ENCODE data around the gene ZNF546.
"Not testable (repeated sequence)": the region's sequence is repeated elsewhere in the genome, so short reads cannot be mapped to it uniquely, and the experiment has no call there.

Gene ZNF546

DNA sequence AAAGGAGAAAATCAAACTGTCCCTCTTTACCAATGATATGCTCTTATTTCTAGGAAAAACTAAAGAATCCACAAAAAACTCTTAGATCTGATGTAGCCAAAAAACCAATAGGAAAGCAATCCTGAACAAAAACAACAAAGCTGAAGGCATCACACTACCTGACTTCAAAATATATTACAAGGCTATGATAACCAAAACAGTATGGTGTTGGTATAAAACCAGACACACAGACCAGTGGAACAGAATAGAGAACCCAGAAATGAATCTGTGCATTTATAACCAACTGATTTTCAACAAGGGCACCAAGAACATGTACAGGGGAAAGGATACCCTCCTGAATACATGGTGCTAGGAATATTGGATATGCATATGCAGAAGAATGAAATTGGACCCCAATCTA is 9.7 kb upstream of the ZNF546 start:
- no peak for DNase-seq

DNA sequence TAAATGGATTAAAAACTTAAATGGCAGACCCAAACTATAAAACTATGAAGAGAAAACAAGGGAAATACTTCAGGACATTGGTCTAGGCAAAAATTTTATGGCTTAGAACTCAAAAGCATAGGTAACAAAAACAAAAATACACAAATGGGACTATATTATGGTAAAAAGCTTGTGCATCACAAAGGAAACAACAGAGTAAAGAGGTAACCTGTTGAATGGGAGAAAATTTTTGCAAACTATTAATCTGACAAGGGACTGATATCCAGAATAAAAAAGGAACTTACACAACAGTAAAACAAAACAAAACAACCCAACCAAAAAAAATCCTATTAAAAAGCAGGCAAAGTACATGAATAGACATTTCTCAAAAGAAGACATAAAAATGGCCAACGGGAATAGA is 9.3 kb upstream of the ZNF546 start:
- no peak for DNase-seq

DNA sequence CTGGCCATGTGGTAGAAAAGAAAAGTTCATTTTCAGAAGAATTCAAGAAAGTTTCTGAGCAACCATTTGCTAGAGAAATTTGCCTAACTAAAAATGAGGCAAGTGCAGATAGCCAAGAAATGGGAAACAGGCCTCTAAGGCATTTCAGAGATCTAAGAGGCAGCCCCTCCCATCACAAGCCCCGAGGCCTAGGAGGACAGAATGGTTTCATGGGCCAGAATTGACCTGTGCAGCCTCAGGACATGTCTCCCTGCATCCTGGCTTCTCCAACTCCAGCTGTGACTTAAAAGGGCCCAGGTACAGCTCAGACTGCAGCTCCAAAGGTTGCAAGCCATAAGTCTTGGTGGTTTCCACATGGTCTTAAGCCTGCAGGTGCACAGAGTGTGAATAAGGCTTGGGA is 3.3 kb upstream of the ZNF546 start:
- no peak for DNase-seq

DNA sequence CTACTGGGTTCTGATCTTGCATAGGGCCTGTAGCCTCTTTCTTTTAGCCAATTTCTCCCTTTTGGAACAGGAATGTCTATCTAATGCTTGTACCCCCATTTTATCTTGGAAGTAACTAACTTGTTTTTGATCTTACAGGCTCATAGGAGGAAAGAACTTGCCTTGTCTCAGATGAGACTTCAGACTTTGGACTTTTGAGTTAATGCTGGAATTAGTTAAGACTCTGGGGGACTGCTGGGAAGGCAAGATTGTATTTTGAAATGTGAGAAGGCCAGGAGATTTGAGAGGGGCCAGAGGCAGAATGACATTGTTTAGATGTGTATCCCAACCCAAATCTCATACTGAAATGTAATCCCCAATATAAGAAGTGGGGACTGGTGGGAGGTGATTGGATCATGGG is 2.5 kb upstream of the ZNF546 start:
- DNase-seq, result no peak

DNA sequence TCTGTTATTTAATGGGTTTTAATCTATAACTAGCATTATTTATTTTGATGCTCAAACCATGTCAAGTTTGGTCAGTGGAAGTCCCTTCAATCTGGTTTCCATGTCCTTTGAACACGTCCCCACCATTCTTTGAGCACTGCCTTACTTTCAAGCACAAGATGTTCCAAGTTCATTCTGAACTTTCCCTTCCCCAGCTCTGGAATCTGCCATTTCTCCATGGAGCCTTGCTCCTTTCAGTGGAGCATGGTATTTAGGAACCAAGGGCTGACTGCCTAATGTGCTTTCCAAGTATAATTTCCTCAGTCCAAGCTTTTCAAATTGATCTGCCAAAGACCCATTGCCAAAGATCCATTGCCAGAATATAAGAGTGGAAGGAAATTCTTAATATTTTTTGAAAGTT is 1.1 kb upstream of the ZNF546 start:
- DNase-seq, result no peak

DNA sequence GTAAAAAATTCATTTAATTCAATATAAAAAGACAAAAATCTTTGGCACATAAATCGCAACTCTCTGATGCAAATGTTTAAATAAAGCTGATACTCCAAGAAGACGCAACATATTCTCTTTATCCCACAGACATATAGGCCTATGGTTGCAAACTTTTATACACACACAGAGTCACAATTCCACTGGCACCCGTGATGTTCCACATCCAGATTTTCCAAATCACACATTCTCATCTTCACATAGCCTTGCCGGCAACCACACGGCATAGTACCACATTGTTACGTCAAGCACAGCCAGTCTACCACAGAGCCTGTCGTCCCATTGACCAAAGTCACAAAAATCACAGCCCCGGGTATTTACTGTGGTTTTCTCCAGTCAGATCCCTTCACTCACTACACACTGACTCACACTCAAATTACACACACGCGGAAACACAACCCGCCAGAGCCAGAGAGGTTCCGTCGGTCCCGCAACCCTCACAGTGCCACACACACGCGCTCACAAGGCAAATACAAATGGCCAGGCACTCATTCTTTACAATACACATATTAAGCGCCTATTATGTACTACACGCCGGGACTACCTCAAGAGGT is 546 bp upstream of the ZNF546 start:
- peak; percentile 70 for DNase-seq

DNA sequence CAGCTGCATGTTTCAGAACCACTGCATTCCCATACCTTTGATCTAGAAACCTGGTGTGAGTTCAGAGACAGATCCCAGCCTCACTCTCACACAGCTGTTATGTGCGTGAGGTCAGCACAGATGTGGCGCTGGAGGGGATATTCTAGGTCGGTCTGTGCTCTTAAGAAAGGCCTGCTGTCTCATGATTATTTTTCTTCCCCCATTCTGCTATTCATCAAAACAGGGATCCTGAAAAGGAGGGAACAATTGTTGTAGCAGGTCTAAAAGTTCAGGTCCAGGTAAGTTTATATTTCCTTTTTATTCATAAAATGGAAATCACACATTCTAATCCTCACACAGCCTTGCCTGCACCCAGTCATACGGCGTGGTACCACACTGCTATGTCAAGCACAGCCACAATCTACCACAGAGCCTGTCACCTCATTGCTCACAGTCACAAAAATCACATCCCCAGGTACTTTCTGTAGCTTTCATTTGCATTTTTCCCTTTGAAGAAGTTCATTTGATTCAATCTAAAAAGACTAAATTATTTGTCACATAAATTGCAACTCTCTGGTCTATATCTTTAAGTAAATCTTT is 867 bp downstream of the ZNF546 start:
- no peak for DNase-seq

DNA sequence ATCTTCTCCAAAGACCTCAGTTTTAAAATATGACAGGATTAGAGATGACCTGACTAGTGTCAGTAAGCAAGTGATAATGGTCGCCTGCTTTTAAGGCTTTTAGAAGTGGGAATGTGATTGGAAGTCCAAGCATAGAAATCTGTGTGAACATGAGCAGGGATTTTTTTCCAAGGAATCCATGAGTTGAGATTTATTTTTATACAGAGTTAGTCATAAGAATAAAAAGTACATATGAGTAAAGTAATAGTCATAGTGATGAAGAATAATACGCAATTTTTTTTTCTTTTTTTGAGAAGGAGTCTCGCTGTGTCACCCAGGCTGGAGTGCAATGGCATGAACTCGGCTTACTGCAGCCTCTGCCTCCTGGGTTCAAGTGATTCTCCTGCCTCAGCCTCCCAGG is 1.6 kb downstream of the ZNF546 start:
- DNase-seq, result no peak

DNA sequence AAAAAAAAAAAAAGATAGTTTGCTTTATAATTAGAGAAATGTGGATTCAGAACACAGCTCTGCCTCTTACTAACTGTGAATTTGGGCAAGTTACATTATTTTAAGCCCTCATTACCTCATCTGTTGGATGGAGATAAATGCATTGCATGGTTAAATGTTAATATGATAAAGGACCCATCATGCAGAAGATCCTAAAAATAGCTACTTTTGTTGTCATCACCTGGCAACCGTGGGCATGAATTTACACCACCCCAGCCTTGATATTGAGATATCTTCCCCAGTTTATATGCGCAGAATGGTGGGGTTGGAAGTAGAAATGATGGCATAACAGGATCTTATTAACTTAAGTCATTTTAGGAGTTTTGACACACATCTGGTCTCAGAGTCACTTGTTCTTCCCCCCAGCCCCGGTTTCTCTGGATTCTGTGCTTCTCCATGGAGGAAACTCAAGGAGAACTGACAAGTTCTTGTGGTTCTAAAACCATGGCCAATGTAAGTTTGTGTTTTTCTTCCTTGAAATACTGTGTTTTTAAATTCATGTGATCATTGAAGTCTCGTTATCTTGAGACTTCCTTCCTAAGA is 8.9 kb downstream of the ZNF546 start:
- no peak for DNase-seq

DNA sequence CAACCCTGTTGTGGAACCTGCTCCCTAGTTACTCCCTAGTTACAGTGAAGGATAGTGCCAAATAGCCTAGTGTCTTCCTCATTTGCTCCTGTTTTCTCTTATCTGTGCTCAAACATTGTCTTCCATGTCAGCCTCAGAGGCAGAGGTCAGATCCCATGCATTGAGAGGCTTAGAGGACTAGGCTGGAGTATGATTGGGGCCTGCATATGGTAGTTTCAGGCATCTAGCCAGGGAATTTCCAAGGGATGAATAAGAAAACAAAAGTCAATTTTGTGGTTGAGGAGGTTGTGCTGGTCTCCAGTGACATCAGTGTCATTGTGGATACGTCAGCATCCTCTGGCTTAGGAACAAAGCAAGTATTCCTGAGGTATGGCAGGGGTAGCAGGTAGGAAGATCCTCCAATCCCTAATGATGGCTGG is 9.4 kb downstream of the ZNF546 start:
- no peak for DNase-seq

DNA sequence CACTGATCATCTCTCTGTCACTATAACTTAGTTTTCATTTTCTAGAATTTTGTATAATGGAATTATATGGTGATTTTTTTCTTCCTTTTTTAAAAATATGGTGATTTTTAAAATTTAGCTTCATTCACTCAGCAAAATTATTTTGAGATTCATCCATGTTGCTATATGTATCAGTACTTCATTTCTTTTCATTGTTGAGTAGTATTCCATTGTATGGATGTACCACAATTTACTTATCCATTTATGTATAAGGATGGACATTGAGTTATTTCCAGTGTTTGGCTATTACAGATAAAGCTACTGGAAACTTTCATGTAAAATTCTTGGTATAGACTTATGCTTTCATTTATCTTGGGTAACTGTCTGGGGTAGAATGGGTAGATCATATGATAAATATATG is 12.8 kb downstream of the ZNF546 start:
- no peak for DNase-seq

DNA sequence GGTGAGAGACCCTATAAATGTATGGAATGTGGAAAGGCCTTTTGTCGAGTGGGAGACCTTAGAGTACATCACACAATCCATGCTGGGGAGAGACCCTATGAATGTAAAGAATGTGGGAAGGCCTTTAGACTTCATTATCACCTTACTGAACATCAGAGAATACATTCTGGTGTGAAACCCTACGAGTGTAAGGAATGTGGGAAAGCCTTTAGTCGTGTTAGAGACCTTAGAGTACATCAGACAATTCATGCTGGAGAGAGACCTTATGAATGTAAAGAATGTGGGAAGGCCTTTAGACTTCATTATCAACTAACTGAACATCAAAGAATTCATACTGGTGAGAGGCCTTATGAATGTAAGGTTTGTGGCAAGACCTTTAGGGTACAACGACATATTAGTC is 17.1 kb downstream of the ZNF546 start:
- no peak for DNase-seq

DNA sequence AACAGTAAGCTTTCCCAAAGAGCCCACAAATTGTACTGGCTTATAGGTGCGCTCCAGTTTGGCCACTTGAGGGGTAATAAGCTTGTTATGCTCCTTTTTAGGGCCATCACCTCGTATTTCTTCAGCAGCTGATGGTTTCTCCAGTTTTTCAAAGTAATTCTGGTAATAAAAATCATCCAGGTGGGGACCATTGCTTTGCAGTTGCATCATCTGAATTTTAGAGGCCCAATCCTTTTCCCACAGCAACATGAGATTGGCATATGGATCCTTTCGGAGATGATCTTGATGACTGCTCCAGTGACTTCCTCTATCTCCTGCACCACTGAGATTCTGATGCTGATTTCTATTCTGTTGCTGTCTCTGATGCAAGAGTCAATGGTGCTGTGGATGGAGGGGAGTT is 27.1 kb downstream of the ZNF546 start:
- DNase-seq, result no peak

DNA sequence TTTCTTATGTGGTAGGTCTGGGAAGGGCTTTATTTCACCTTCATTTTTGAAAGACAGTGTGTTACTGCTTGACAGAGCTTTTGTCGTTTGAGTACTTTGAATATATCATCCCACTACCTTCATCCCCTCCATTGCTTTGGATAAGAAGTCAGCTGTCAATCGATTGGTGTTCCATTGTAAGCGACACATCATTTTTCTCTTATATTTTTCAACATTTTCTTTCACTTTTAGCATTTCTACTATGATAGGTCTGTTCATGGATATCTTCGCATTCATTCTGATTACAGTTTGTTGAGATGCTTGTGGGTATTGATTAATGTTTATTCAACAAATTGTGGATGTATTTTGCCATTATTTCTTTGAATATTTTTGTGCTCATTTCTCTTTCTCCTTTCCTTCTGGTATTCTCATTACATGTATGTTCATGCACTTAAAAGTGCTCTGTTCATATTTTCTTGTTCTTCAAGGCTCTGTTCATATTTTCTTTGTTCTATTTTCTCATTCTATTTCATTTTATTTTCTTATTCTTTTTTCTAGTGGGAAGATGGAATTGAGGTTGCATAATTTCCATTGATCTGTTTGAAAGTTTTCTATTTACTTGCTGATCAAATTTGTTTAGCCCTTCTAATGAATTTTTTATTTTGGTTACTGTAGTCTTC is 29.2 kb downstream of the ZNF546 start:
- DNase-seq, result no peak

DNA sequence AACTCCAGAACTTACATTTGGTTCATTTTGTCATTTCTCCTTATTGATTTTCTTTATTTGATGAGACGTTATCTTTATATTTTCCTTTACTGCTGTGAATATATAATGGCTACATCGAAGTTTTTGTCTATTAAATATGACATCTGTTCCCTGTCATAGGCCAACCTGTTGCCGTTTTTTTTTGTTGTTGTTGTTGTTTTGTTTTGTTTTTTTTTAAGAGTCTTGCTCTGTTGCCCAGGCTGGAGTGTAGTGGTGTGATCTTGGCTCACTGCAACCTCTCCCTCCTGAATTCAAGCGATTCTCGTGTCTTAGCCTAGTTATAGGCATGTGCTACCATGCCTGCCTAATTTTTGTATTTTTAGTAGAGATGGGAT is 29.7 kb downstream of the ZNF546 start:
- no peak for DNase-seq

DNA sequence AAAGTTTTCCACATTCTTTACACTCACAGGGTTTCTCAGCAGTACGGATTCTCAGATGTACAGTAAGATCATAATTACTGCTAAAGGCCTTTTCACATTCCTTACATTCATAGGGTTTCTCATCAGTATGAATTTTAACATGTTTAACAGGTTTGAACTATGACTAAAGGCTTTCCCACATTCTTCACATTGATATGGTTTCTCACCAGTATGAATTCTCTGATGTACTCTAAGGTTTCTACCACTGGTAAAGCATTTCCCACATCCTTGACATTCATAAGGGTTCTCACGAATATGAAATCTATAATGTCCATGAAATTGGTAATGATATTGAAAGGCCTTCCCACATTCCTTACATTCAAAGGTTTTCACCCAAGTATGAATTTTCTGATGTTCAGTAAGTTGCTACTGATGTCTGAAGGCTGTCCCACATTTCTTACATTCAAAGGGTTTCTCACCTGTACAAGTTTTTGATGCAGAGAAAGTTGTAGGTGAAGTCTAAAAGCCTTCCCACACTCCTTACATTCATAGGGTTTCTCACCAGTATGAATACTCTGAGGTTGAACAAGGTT is 37.2 kb downstream of the ZNF546 start:
- no peak for DNase-seq

DNA sequence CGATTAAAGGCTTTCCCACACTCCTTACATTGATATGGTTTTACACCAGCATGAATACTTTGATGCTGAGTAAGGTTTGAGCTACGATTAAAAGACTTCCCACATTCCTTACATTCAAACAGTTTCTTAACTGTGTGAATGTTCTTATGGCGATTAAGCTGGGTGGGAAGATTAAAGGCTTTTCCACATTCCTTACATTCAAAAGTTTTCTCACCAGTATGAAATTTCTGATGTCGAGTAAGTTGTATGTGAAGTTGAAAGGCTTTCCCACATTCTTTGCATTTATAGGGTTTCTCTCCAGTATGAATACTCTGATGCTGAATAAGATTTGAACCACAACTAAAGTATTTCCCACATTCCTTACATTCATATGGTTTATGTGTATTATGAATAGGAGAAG is 39.1 kb downstream of the ZNF546 start:
- DNase-seq, result no peak

DNA sequence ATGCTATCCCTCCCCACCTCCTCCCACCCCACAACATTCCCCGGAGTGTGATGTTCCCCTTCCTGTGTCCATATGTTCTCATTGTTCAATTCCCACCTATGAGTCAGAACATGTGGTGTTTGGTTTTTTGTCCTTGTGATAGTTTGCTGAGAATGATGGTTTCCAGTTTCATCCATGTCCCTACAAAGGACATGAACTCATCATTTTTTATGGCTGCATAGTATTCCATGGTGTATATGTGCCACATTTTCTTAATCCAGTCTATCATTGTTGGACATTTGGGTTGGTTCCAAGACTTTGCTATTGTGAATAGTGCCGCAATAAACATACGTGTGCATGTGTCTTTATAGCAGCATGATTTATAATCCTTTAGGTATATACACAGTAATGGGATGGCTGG is 41.2 kb downstream of the ZNF546 start:
- not testable (repeated sequence) for DNase-seq

DNA sequence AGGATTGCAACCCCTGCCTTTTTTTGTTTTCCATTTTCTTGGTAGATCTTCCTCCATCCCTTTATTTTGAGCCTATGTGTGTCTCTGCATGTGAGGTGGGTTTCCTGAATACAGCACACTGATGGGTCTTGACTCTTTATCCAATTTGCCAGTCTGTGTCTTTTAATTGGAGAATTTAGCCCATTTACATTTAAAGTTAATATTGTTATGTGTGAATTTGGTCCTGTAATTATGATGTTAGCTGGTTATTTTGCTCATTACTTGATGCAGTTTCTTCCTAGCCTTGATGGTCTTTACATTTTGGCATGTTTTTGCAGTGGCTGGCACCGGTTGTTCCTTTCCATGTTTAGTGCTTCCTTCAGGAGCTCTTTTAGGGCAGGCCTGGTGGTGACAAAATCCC is 44.9 kb downstream of the ZNF546 start:
- not testable (repeated sequence) for DNase-seq

DNA sequence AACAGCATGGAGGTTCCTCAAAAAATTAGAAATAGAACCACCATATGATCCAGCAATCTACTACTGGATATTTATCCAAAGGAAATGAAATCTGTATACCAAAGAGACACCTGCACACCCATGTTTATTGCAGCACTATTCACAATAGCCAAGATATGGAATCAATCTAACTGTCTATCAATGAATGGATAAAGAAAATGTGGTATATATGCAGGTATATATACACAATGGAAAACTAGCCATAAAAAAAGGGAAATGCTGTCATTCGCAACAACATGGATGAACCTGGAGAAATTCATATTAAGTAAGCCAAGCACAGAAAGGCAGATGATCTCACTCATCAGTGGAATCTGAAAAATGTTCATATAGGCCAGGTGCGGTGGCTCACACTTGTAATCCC is 56.6 kb downstream of the ZNF546 start:
- DNase-seq, result no peak

DNA sequence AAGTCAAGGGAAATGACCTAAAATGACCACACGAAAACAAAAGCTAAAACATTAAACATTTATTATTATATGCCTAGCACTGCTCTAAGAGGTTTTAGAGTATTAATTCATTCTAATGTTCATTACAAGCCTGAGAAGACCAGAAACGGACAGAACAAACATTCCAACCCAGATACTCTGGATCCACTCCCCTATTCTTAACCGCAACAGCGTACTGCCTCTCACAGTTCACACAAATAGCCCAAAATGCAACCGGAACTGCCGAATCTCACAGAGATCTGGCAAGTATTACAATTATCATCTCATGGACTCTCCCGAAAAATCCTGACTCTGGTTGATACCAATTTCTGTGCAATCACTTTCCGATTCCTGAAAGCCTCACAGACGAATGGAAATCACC is 57.8 kb downstream of the ZNF546 start:
- DNase-seq, result no peak

DNA sequence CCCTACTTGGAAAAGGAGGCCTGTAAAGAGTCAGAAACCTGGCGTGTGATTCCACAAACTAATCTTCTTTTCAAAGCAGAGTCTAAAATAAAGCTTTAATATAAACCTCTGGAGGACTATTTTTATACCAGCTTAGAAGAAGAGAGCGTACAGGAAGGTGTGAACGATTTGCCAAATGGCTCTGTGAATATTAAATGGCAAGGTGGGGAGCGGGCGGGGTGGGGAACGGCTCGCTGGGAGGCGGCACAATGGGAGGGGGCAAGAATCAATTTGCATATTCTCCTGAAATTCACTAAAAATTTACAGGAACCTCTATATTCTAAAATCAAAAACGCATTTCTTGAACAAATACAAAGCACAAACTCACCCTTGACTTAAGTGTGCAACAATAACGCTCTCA is 58.2 kb downstream of the ZNF546 start:
- no peak for DNase-seq

DNA sequence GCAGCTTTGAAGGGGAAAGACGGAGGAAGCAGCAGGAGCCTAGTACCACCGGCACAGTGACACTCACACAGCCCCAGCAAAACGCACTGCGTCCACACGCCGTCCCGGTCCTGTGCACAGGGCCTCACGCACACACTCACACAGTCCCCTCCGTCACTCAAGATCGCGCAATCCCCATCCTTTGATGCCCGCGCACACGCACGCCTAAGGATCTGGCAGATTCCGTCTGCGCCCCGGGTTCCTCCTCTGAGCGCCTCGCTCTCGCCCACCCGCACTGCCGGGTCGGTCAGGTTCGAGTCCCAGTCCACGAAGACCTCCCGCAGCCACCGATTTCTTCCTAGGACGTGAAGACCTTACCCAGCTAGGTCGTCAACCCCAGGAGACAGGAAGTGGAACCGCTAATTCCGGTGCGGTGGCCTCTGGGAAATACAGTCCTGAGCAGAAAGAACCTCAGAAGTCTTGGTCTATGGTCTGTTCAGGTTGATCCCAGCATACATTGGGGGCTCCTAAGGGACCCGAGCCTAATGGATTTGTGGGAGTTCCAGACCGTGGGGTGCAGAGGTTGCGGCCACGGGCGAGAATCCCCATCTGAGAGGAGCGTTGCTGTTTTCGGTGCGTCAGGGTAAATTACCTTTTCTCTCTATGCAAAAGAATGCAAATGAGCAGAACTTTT is 59.1 kb downstream of the ZNF546 start, which contains the start of gene ZNF780B:
Gene ZNF780B (minus strand): TSS at position 400 of the 673 bp plus-strand sequence. CDS start 5,899 bp downstream, outside the sequence.
- DNase-seq, result peak; percentile 89

Measured in NCI-H69 (cell line).